H9 (cell line): Measurements from ENCODE around the gene KLHDC10. TPM values are rescaled to one million over a fixed set of nuclear protein-coding genes. Genes with fewer than 3 reads are reported as not detected.

Experiments used
- DNase-seq: peaks from one replicate; pipeline ENCODE4 v3.0.0-alpha.2; 2017
- H2AFZ ChIP-seq: one replicate; pipeline ENCODE4 v1.6.1; 2013; ENCODE audit warnings: mild to moderate bottlenecking, low read length, control low read depth, moderate library complexity
- H2AK5ac ChIP-seq: 2 replicates; pipeline ENCODE4 v1.6.1; 2013; ENCODE audit warnings: low read length, control low read depth, mixed read lengths; ENCODE audit not compliant: insufficient read length
- H2BK120ac ChIP-seq: one replicate; pipeline ENCODE4 v1.6.1; 2013; ENCODE audit warnings: low read depth, mild to moderate bottlenecking, low read length, control low read depth, inconsistent platforms; ENCODE audit not compliant: poor library complexity, severe bottlenecking
- H2BK12ac ChIP-seq: 2 replicates; pipeline ENCODE4 v1.6.1; 2013; ENCODE audit warnings: low read length, control low read depth, mixed read lengths, low read depth; ENCODE audit not compliant: insufficient read length
- H2BK15ac ChIP-seq: 2 replicates; pipeline ENCODE4 v1.6.1; 2013; ENCODE audit warnings: low read depth, low read length, control low read depth
- H2BK20ac ChIP-seq: one replicate; pipeline ENCODE4 v1.6.1; 2013; ENCODE audit warnings: low read depth, mild to moderate bottlenecking, low read length, control low read depth, inconsistent platforms; ENCODE audit not compliant: poor library complexity, severe bottlenecking
- H2BK5ac ChIP-seq: 2 replicates; pipeline ENCODE4 v1.6.1; 2013; ENCODE audit warnings: low read length, control low read depth, mixed read lengths; ENCODE audit not compliant: insufficient read length
- H3K14ac ChIP-seq: 2 replicates; pipeline ENCODE4 v1.6.1; 2013; ENCODE audit warnings: low read length, control low read depth; ENCODE audit not compliant: insufficient read depth
- H3K18ac ChIP-seq: 2 replicates; pipeline ENCODE4 v1.6.1; 2013; ENCODE audit warnings: low read depth, mild to moderate bottlenecking, mixed read lengths, low read length, control low read depth; ENCODE audit not compliant: insufficient read length
- H3K23ac ChIP-seq: 2 replicates; pipeline ENCODE4 v1.6.1; 2013; ENCODE audit warnings: low read length, control low read depth, mixed read lengths, low read depth; ENCODE audit not compliant: insufficient read length
- H3K23me2 ChIP-seq: 2 replicates; pipeline ENCODE4 v1.6.1; 2013; ENCODE audit warnings: low read depth, mild to moderate bottlenecking, mixed read lengths, low read length, control low read depth; ENCODE audit not compliant: insufficient read length, poor library complexity, severe bottlenecking
- H3K27ac ChIP-seq: 2 replicates; pipeline ENCODE4 v1.5.1; 2013; ENCODE audit warnings: low read length, control low read depth, mixed read lengths, low read depth; ENCODE audit not compliant: insufficient read length
- H3K27me3 ChIP-seq: 2 replicates; pipeline ENCODE4 v1.6.1; 2013; ENCODE audit warnings: low read length, control low read depth, inconsistent platforms; ENCODE audit not compliant: insufficient read depth
- H3K4ac ChIP-seq: 2 replicates; pipeline ENCODE4 v1.6.1; 2013; ENCODE audit warnings: low read depth, mild to moderate bottlenecking, control low read depth, inconsistent platforms, low read length, moderate library complexity
- H3K4me1 ChIP-seq: 2 replicates; pipeline ENCODE4 v1.6.1; 2013; ENCODE audit warnings: low read length, control low read depth, inconsistent platforms; ENCODE audit not compliant: insufficient read depth
- H3K4me2 ChIP-seq: 2 replicates; pipeline ENCODE4 v1.6.1; 2013; ENCODE audit warnings: low read length, control low read depth, mixed read lengths; ENCODE audit not compliant: insufficient read length, insufficient read depth
- H3K56ac ChIP-seq: 2 replicates; pipeline ENCODE4 v1.6.1; 2013; ENCODE audit warnings: low read depth, mild to moderate bottlenecking, mixed read lengths, low read length, control low read depth; ENCODE audit not compliant: insufficient read length
- H3K79me1 ChIP-seq: 2 replicates; pipeline ENCODE4 v1.6.1; 2013; ENCODE audit warnings: low read depth, mild to moderate bottlenecking, moderate library complexity, low read length, control low read depth, inconsistent platforms; ENCODE audit not compliant: insufficient read depth, poor library complexity, severe bottlenecking
- H3K79me2 ChIP-seq: 2 replicates; pipeline ENCODE4 v1.6.1; 2013; ENCODE audit warnings: low read length, control low read depth, inconsistent platforms; ENCODE audit not compliant: insufficient read depth
- H3K9ac ChIP-seq: 2 replicates; pipeline ENCODE4 v1.6.1; 2013; ENCODE audit warnings: low read length, control low read depth, mixed read lengths; ENCODE audit not compliant: insufficient read length; ENCODE audit errors: extremely low read depth
- H3K9me3 ChIP-seq: one replicate; pipeline ENCODE4 v1.6.1; 2013; ENCODE audit warnings: low read depth, low read length, inconsistent platforms; ENCODE audit not compliant: control insufficient read depth
- H3T11ph ChIP-seq: one replicate; pipeline ENCODE4 v1.6.1; 2013; ENCODE audit warnings: mild to moderate bottlenecking, low read length, control low read depth, inconsistent platforms
- H4K20me1 ChIP-seq: one replicate; pipeline ENCODE4 v1.6.1; 2013; ENCODE audit not compliant: control insufficient read depth, insufficient read length, insufficient read depth
- H4K5ac ChIP-seq: 2 replicates; pipeline ENCODE4 v1.6.1; 2013; ENCODE audit warnings: low read depth, mild to moderate bottlenecking, mixed read lengths, low read length, control low read depth; ENCODE audit not compliant: insufficient read length
- H4K8ac ChIP-seq: replicated peaks from 2 replicates; pipeline ENCODE4 v1.6.1; 2013; ENCODE audit warnings: low read length, control low read depth, mixed read lengths, low read depth; ENCODE audit not compliant: insufficient read length
- H4K91ac ChIP-seq: 2 replicates; pipeline ENCODE4 v1.6.1; 2013; ENCODE audit warnings: low read depth, mild to moderate bottlenecking, moderate library complexity, mixed read lengths, low read length, control low read depth; ENCODE audit not compliant: insufficient read length
- H3K27ac Mint-ChIP-seq, 3 experiments: 2 replicates in 2 of 3; 3 replicates in 1 of 3; pipeline ENCODE4 v1.8.0; 2020 to 2021; ENCODE audit warnings: mixed read lengths in 3 of 3, mild to moderate bottlenecking in 1 of 3, moderate library complexity in 1 of 3
- H3K27me3 Mint-ChIP-seq: 2 replicates; pipeline ENCODE4 v1.8.0; 2021; ENCODE audit warnings: low read depth, mild to moderate bottlenecking, moderate library complexity, mixed read lengths
- H3K36me3 Mint-ChIP-seq, 3 experiments: 2 replicates in 2 of 3; 3 replicates in 1 of 3; pipeline ENCODE4 v1.8.0; 2020 to 2021; ENCODE audit warnings: low read depth in 3 of 3, mixed read lengths in 3 of 3; ENCODE audit not compliant: insufficient read depth in 1 of 3
- H3K4me1 Mint-ChIP-seq, 2 experiments: 2 replicates each; pipeline ENCODE4 v1.8.0; 2020; ENCODE audit warnings: mixed read lengths in 2 of 2
- H3K4me3 Mint-ChIP-seq, 2 experiments: 2 replicates in 1 of 2; 3 replicates in 1 of 2; pipeline ENCODE4 v1.8.0; 2020 to 2021; ENCODE audit warnings: mild to moderate bottlenecking in 2 of 2, mixed read lengths in 2 of 2, moderate library complexity in 1 of 2
- H3K9me3 Mint-ChIP-seq, 2 experiments: 2 replicates in 1 of 2; 3 replicates in 1 of 2; pipeline ENCODE4 v1.8.0; 2020; ENCODE audit warnings: mild to moderate bottlenecking in 2 of 2, mixed read lengths in 2 of 2, moderate library complexity in 1 of 2
- total RNA-seq: library from RNA; stranded (reverse); gene quantifications from 2 replicates; pipeline ENCODE4 v1.2.1, GENCODE V29; 2021
- TF ChIP-seq, protein P1 (sequence below): fragments of 200-600 bp; sonication (generic); conservative IDR thresholded peaks from 3 replicates; pipeline ENCODE4 v1.8.0; 2021; ENCODE audit warnings: antibody characterized with exemption, mild to moderate bottlenecking

Gene KLHDC10
- total RNA-seq, 1 experiment from 2014 or later: 17.3 TPM

DNA sequence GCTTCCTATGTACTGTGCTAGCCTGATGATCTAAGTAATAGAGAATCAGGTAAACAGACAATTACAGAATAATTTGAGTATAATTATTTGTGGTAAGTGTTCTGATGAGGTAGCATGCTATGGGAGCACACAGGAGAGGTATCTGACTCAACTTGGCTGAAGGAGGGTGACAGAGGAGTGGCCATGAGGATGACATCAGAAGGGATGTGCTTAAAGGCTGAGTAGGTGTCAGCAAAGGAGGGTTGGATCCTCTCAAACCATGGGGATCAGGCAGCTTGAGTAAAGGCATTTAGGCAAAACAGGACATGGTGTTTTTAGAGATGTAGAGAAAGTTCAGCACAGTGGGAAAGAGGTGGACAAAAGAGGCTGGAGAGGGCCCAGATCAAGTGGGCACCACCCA lies 29.0 kb downstream of the KLHDC10 start:
- Mint-ChIP-seq H3K36me3 (no peaks in the 10 kb centered on the region), H3K9me3 (no peaks in the 10 kb centered on the region), H3K27me3 (no peaks in the 10 kb centered on the region), H3K4me3 (no peak overlapping the region), H3K4me1 (no peaks in the 10 kb centered on the region), H3K27ac (no peak overlapping the region; a peak in 2 of 7 replicates)
- H2AFZ ChIP-seq: no peak overlapping the region
- no peak overlapping the region for H3K4ac ChIP-seq
- no peaks in the 10 kb centered on the region for H4K20me1 ChIP-seq
- H3K23ac ChIP-seq: no peak overlapping the region
- no peak overlapping the region for H4K8ac ChIP-seq
- H2BK15ac ChIP-seq: no peak overlapping the region
- H3K18ac ChIP-seq: no peak overlapping the region
- H3K79me2 ChIP-seq: no peaks in the 10 kb centered on the region
- H3K4me1 ChIP-seq: no peaks in the 10 kb centered on the region
- H3K9ac ChIP-seq: no peak overlapping the region
- H2BK5ac ChIP-seq: no peak overlapping the region
- no peak overlapping the region for H4K5ac ChIP-seq
- no peak overlapping the region for H2BK120ac ChIP-seq
- no peak overlapping the region for H2BK12ac ChIP-seq
- DNase-seq: no peak
- no peak overlapping the region for H2BK20ac ChIP-seq
- no peaks in the 10 kb centered on the region for H3K9me3 ChIP-seq
- H3K14ac ChIP-seq: no peak overlapping the region
- no peaks in the 10 kb centered on the region for H3K23me2 ChIP-seq
- H3K4me2 ChIP-seq: no peak overlapping the region
- TF ChIP-seq, protein P1, sequence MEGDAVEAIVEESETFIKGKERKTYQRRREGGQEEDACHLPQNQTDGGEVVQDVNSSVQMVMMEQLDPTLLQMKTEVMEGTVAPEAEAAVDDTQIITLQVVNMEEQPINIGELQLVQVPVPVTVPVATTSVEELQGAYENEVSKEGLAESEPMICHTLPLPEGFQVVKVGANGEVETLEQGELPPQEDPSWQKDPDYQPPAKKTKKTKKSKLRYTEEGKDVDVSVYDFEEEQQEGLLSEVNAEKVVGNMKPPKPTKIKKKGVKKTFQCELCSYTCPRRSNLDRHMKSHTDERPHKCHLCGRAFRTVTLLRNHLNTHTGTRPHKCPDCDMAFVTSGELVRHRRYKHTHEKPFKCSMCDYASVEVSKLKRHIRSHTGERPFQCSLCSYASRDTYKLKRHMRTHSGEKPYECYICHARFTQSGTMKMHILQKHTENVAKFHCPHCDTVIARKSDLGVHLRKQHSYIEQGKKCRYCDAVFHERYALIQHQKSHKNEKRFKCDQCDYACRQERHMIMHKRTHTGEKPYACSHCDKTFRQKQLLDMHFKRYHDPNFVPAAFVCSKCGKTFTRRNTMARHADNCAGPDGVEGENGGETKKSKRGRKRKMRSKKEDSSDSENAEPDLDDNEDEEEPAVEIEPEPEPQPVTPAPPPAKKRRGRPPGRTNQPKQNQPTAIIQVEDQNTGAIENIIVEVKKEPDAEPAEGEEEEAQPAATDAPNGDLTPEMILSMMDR: no peak
- H3K27me3 ChIP-seq: no peaks in the 10 kb centered on the region
- H2AK5ac ChIP-seq: no peak overlapping the region
- H3T11ph ChIP-seq: no peak overlapping the region
- H4K91ac ChIP-seq: no peak overlapping the region
- H3K79me1 ChIP-seq: no peaks in the 10 kb centered on the region
- no peak overlapping the region for H3K56ac ChIP-seq
- H3K27ac ChIP-seq: no peak overlapping the region
